Astrocyte (in vitro differentiated cells and primary cell): ENCODE results near the gene LRP1B. TPM values are rescaled to one million over a fixed set of nuclear protein-coding genes. Genes with fewer than 3 reads are reported as not detected.
A peak's percentile ranks its signal among the peaks of the same experiment; 100 is the strongest.

Experiments used
- DNase-seq: peaks from one replicate; pipeline ENCODE4 v3.0.0-alpha.2; 2010; ENCODE audit warnings: low read depth
- FAIRE-seq: peaks from 2 replicates; lab custom pipeline; 2011; peaks lifted over from hg19 to GRCh38; lab: Jason Lieb, UNC
- H2AFZ ChIP-seq: 2 replicates; pipeline ENCODE4 v1.6.0; 2012; ENCODE audit warnings: low read depth, low read length, inconsistent platforms
- H3K27ac ChIP-seq: 2 replicates; pipeline ENCODE4 v1.5.1; 2011; ENCODE audit warnings: low read depth, low read length, inconsistent platforms
- H3K27me3 ChIP-seq: 2 replicates; pipeline ENCODE4 v1.6.0; 2011; ENCODE audit warnings: low read length, inconsistent platforms; ENCODE audit not compliant: insufficient read depth
- H3K36me3 ChIP-seq: 2 replicates; pipeline ENCODE4 v1.5.1; 2011; ENCODE audit warnings: low read length, inconsistent platforms; ENCODE audit not compliant: insufficient read depth
- H3K4me1 ChIP-seq: 2 replicates; pipeline ENCODE4 v1.5.1; 2011; ENCODE audit warnings: low read length, inconsistent platforms; ENCODE audit not compliant: insufficient read depth
- H3K4me2 ChIP-seq: 2 replicates; pipeline ENCODE4 v1.6.0; 2012; ENCODE audit warnings: low read length, inconsistent platforms
- H3K4me3 ChIP-seq: 2 replicates; pipeline ENCODE4 v1.5.1; 2011; ENCODE audit warnings: low read depth, mild to moderate bottlenecking, low read length, inconsistent platforms; ENCODE audit not compliant: insufficient read depth
- H3K79me2 ChIP-seq: 2 replicates; pipeline ENCODE4 v1.6.0; 2012; ENCODE audit warnings: mild to moderate bottlenecking, low read length, inconsistent platforms; ENCODE audit not compliant: insufficient read depth
- H3K9ac ChIP-seq: 2 replicates; pipeline ENCODE4 v1.6.0; 2012; ENCODE audit warnings: mild to moderate bottlenecking, low read length, inconsistent platforms
- H3K9me3 ChIP-seq: 2 replicates; pipeline ENCODE4 v1.5.1; 2012; ENCODE audit warnings: low read depth, mild to moderate bottlenecking, low read length, inconsistent platforms; ENCODE audit not compliant: insufficient read depth
- H4K20me1 ChIP-seq: 2 replicates; pipeline ENCODE4 v1.6.0; 2012; ENCODE audit warnings: low read length, inconsistent platforms; ENCODE audit not compliant: insufficient read depth
- H3K27ac Mint-ChIP-seq: one replicate; pipeline ENCODE4 v1.8.0; 2021; ENCODE audit warnings: mild to moderate bottlenecking, mixed read lengths; ENCODE audit not compliant: unreplicated experiment
- H3K27me3 Mint-ChIP-seq: one replicate; pipeline ENCODE4 v1.8.0; 2021; ENCODE audit warnings: low read depth, mixed read lengths; ENCODE audit not compliant: unreplicated experiment
- H3K36me3 Mint-ChIP-seq: one replicate; pipeline ENCODE4 v1.8.0; 2021; ENCODE audit warnings: low read depth, mixed read lengths; ENCODE audit not compliant: unreplicated experiment
- H3K4me1 Mint-ChIP-seq: one replicate; pipeline ENCODE4 v1.8.0; 2021; ENCODE audit warnings: low read depth, mixed read lengths; ENCODE audit not compliant: unreplicated experiment
- H3K4me3 Mint-ChIP-seq: one replicate; pipeline ENCODE4 v1.8.0; 2021; ENCODE audit warnings: mild to moderate bottlenecking, moderate library complexity, mixed read lengths; ENCODE audit not compliant: unreplicated experiment
- H3K9me3 Mint-ChIP-seq: one replicate; pipeline ENCODE4 v1.8.0; 2021; ENCODE audit warnings: mild to moderate bottlenecking, mixed read lengths; ENCODE audit not compliant: unreplicated experiment
- CTCF ChIP-seq: IDR thresholded peaks from 2 replicates; pipeline ENCODE4 v1.5.1; 2011; ENCODE audit warnings: low read depth, mild to moderate bottlenecking, inconsistent platforms, low read length, moderate library complexity; ENCODE audit not compliant: insufficient read depth
- EZH2 ChIP-seq: IDR thresholded peaks from 2 replicates; pipeline ENCODE4 v1.6.1; 2012; ENCODE audit warnings: mild to moderate bottlenecking, low read length, inconsistent platforms; ENCODE audit not compliant: insufficient read depth
- total RNA-seq: library from RNA; stranded (reverse); gene quantifications from 2 replicates; pipeline ENCODE4 v1.2.1, GENCODE V29; 2021

LRP1B gene
- total RNA-seq, 1 donor from 2014 or later = 1.5 TPM

DNA sequence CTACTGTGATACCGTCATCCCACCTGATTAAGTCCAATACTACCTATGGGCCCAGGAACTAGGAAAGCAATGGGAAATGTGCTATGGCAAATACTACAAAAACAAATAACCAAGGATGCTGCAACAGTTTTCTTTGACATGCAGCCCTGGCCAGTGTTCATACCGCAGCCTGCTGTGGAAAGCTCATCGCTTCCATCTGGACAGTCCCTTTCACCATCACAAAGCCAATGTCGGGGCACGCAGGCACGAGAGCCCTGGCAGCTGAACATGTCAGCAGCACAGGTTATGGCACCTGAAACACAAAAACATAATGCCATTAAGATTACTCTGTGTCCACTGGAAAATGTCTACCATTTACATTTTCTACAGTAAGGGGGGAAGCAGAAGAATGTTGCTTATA is 1621.1 kb downstream of the LRP1B start:
- H3K9me3 Mint-ChIP-seq = no peaks in the 10 kb centered on the region
- Histone ChIP-seq H3K79me2 (no peaks in the 10 kb centered on the region), H3K27me3 (no peaks in the 10 kb centered on the region), H3K36me3 (no peaks in the 10 kb centered on the region), H2AFZ (no peak overlapping the region), H3K4me2 (no peak overlapping the region), H3K4me3 (no peak overlapping the region), H4K20me1 (no peaks in the 10 kb centered on the region), H3K9ac (no peak overlapping the region), H3K9me3 (no peaks in the 10 kb centered on the region), H3K4me1 (no peaks in the 10 kb centered on the region), H3K27ac (no peak overlapping the region)
- no peaks in the 10 kb centered on the region for H3K36me3 Mint-ChIP-seq
- H3K4me3 Mint-ChIP-seq = no peak overlapping the region
- FAIRE-seq (no peak), DNase-seq (no peak)
- H3K27me3 Mint-ChIP-seq = no peaks in the 10 kb centered on the region
- TF ChIP-seq EZH2 (no peak), CTCF (no peak)
- no peak overlapping the region for H3K27ac Mint-ChIP-seq
- H3K4me1 Mint-ChIP-seq = peaks cover 7% of the 10 kb centered on the region

GRCh38 chr2:140508756-140509155 is 1622.1 kb downstream of the LRP1B start:
- no peak overlapping the region for H3K27ac Mint-ChIP-seq
- no peaks in the 10 kb centered on the region for H3K36me3 Mint-ChIP-seq
- no peak overlapping the region for H2AFZ ChIP-seq
- H3K4me1 ChIP-seq = no peaks in the 10 kb centered on the region
- no peak for TF ChIP-seq EZH2
- TF ChIP-seq CTCF = no peak
- H3K4me2 ChIP-seq = no peak overlapping the region
- H3K9me3 ChIP-seq = no peaks in the 10 kb centered on the region
- H3K27me3 Mint-ChIP-seq = no peaks in the 10 kb centered on the region
- no peak overlapping the region for H3K4me3 Mint-ChIP-seq
- H3K9me3 Mint-ChIP-seq = no peaks in the 10 kb centered on the region
- no peak overlapping the region for H3K9ac ChIP-seq
- H3K36me3 ChIP-seq = no peaks in the 10 kb centered on the region
- H4K20me1 ChIP-seq = no peaks in the 10 kb centered on the region
- H3K79me2 ChIP-seq = no peaks in the 10 kb centered on the region
- FAIRE-seq (no peak), DNase-seq (no peak)
- H3K4me1 Mint-ChIP-seq = peaks cover 7% of the 10 kb centered on the region
- no peaks in the 10 kb centered on the region for H3K27me3 ChIP-seq
- no peak overlapping the region for H3K4me3 ChIP-seq
- H3K27ac ChIP-seq = no peak overlapping the region

GRCh38 chr2:140506606-140507005 is 1624.2 kb downstream of the LRP1B start:
- no peaks in the 10 kb centered on the region for H4K20me1 ChIP-seq
- H3K36me3 Mint-ChIP-seq = no peaks in the 10 kb centered on the region
- peaks cover 3% of the 10 kb centered on the region for H3K4me1 ChIP-seq
- no peak overlapping the region for H3K4me2 ChIP-seq
- no peaks in the 10 kb centered on the region for H3K27me3 ChIP-seq
- peaks cover 10% of the 10 kb centered on the region for H3K4me1 Mint-ChIP-seq
- H3K27me3 Mint-ChIP-seq = no peaks in the 10 kb centered on the region
- H3K4me3 Mint-ChIP-seq = no peak overlapping the region
- no peaks in the 10 kb centered on the region for H3K36me3 ChIP-seq
- H3K79me2 ChIP-seq = no peaks in the 10 kb centered on the region
- FAIRE-seq = no peak
- no peak overlapping the region for H3K27ac ChIP-seq
- H3K9ac ChIP-seq = no peak overlapping the region
- no peak overlapping the region for H3K4me3 ChIP-seq
- H3K9me3 ChIP-seq = no peaks in the 10 kb centered on the region
- H3K27ac Mint-ChIP-seq = no peak overlapping the region
- TF ChIP-seq EZH2 (no peak), CTCF (no peak)
- DNase-seq = peak; percentile 75
- H2AFZ ChIP-seq = no peak overlapping the region
- H3K9me3 Mint-ChIP-seq = no peaks in the 10 kb centered on the region
